OCI-LY7 (cell line): ENCODE results near the gene TRIM16. TPM values are rescaled to one million over a fixed set of nuclear protein-coding genes. Genes with fewer than 3 reads are reported as not detected.
"Not testable (repeated sequence)": the region's sequence is repeated elsewhere in the genome, so short reads cannot be mapped to it uniquely, and the experiment has no call there.

Experiments used
- BruUV-seq: library from RNA; stranded (reverse); fragments of 400-500 nt; replicated peaks from 2 replicates; lab custom pipeline; 2021; lab: Mats Ljungman, UMichigan
- CTCF ChIA-PET: fragments of 300-600 bp; sonication (Branson Sonifier 250); formaldehyde crosslinking; loops from one replicate; lab custom pipeline; 2022; ENCODE audit warnings: antibody characterized with exemption; ENCODE audit not compliant: unreplicated experiment; lab: Charles Lee
- POLR2A ChIA-PET: fragments of 300-600 bp; sonication (Branson Sonifier 250); formaldehyde crosslinking; loops from one replicate; lab custom pipeline; 2022; ENCODE audit warnings: antibody characterized with exemption; lab: Charles Lee
- DNase-seq: peaks from one replicate; pipeline ENCODE4 v3.0.0-alpha.2; 2015; ENCODE audit warnings: low spot score
- H2AFZ ChIP-seq: fragments of 200-600 bp; sonication (generic), shearing (Covaris generic); 2 replicates; pipeline ENCODE4 v1.6.1; 2014; ENCODE audit warnings: mild to moderate bottlenecking, antibody characterized with exemption, low read length, moderate library complexity
- H3K27ac ChIP-seq: fragments of 200-600 bp; sonication (generic); 2 replicates; pipeline ENCODE4 v1.5.1; 2014; ENCODE audit warnings: mixed run types, low read depth, mild to moderate bottlenecking, moderate library complexity, low read length, inconsistent platforms; ENCODE audit not compliant: poor library complexity, severe bottlenecking
- H3K36me3 ChIP-seq: fragments of 200-600 bp; sonication (generic); 2 replicates; pipeline ENCODE4 v1.6.1; 2014; ENCODE audit warnings: mild to moderate bottlenecking, antibody characterized with exemption, low read length, moderate library complexity, mixed read lengths; ENCODE audit not compliant: insufficient read depth
- H3K4me1 ChIP-seq: fragments of 200-600 bp; sonication (generic); 2 replicates; pipeline ENCODE4 v1.5.1; 2014; ENCODE audit warnings: mild to moderate bottlenecking, low read length; ENCODE audit not compliant: insufficient read depth, poor library complexity, severe bottlenecking
- H3K4me2 ChIP-seq: fragments of 200-600 bp; sonication (generic); 2 replicates; pipeline ENCODE4 v1.6.1; 2014; ENCODE audit warnings: mild to moderate bottlenecking, low read length
- H3K4me3 ChIP-seq: fragments of 200-600 bp; sonication (generic); 2 replicates; pipeline ENCODE4 v1.5.1; 2014; ENCODE audit warnings: mild to moderate bottlenecking, low read depth, low read length; ENCODE audit not compliant: poor library complexity, severe bottlenecking
- H3K79me2 ChIP-seq: fragments of 200-600 bp; sonication (generic); 2 replicates; pipeline ENCODE4 v1.6.1; 2016; ENCODE audit warnings: low read depth, mild to moderate bottlenecking, low read length, moderate library complexity, mixed read lengths; ENCODE audit not compliant: insufficient read depth
- H3K9me2 ChIP-seq: fragments of 200-600 bp; sonication (generic); 2 replicates; pipeline ENCODE4 v1.6.1; 2016; ENCODE audit warnings: mild to moderate bottlenecking, low read length, mixed read lengths; ENCODE audit not compliant: insufficient read depth
- H3K9me3 ChIP-seq: fragments of 200-600 bp; sonication (generic); 2 replicates; pipeline ENCODE4 v1.6.1; 2014; ENCODE audit warnings: mild to moderate bottlenecking, mixed run types, low read length, mixed read lengths
- H4K20me1 ChIP-seq: fragments of 200-600 bp; sonication (generic); 2 replicates; pipeline ENCODE4 v1.6.1; 2014; ENCODE audit warnings: mild to moderate bottlenecking, antibody characterized with exemption, low read length, moderate library complexity, mixed read lengths; ENCODE audit not compliant: insufficient read depth
- intact Hi-C: fragments of 100-400 bp; cut with micrococcal nuclease; formaldehyde crosslinking; loops from one replicate; pipeline ENCODE4 v1.10.0; 2022; ENCODE audit not compliant: unreplicated experiment
- total RNA-seq, 2 experiments: library from RNA; depleted of rRNA in 1 of 2; stranded (reverse); fragments of >200 nt in 1 of 2; shearing (Covaris generic) in 1 of 2; gene quantifications; 2 replicates each; pipeline ENCODE4 v1.2.3, GENCODE V29; 2014 to 2022

Gene TRIM16
- total RNA-seq, 2 experiments from 2014 or later: 13.2 to 13.8 TPM

DNA sequence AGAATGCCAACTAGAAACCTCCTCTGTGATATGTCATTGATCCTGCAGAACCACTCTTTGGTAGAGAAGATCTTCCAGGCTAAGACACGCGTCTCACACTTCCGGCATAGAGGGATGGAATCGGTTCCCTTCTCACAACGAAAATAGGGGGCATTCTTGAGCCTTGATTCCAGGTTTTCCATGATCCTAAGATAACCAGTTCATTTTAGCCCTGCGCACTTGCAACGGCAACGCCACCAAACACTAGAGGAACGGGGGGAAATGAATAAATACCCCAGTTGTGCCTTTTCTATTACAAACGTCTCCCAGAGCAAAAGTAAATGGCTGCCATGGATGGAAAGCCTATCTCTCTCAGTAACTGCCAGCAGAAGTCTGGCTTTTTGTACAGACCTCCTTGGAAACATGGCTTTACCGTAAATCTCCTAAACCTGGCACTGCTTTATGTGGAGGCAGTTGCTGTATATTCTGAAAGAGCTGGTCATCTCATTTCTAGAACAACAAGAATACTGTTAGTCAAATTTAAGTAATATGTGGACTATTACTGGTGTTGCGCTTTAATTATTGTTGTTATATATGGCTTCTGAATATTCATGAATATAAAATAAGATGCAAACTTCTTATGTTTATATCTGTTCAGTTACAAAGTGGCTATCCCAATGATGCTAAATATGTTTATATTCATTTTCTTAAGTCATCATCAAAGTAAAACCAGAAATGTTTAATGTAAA is 64.6 kb downstream of the TRIM16 start, which contains the start of gene FBXW10B:
TSS of gene FBXW10B (minus strand) at position 374 of the 728 bp plus-strand sequence. CDS start at position 182, 192 bp downstream.
- H3K9me3 ChIP-seq, POLR2A ChIA-PET, H3K36me3 ChIP-seq, H3K4me1 ChIP-seq, H3K4me3 ChIP-seq, BruUV-seq, H3K79me2 ChIP-seq, DNase-seq, H3K9me2 ChIP-seq, H2AFZ ChIP-seq, H3K4me2 ChIP-seq, H3K27ac ChIP-seq, CTCF ChIA-PET, H4K20me1 ChIP-seq, intact Hi-C loops: not testable (repeated sequence)

DNA sequence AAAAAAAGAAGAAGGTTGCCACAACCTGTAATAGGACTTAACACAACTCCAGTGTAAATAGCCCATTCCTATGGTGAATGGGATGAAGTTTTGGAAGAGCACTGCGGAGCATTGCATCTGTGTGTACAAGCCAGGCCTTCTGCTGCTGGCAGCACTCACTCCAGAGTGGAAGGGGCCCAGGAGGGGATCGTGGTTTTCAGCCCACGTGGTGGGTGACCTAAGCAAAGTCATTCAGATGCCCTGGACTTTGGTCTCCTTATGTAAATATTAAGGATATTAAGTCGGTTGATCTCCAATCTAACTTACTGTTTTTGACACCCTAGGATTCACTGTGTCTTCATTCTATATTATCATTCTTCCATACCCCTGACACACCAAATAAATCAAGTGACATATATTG is 67.3 kb downstream of the TRIM16 start:
- DNase-seq, H3K27ac ChIP-seq, H3K36me3 ChIP-seq, H3K79me2 ChIP-seq, H3K4me1 ChIP-seq, H3K9me2 ChIP-seq, BruUV-seq, intact Hi-C loops, POLR2A ChIA-PET, H3K4me2 ChIP-seq, H3K4me3 ChIP-seq, H3K9me3 ChIP-seq, CTCF ChIA-PET, H2AFZ ChIP-seq, H4K20me1 ChIP-seq: not testable (repeated sequence)

DNA sequence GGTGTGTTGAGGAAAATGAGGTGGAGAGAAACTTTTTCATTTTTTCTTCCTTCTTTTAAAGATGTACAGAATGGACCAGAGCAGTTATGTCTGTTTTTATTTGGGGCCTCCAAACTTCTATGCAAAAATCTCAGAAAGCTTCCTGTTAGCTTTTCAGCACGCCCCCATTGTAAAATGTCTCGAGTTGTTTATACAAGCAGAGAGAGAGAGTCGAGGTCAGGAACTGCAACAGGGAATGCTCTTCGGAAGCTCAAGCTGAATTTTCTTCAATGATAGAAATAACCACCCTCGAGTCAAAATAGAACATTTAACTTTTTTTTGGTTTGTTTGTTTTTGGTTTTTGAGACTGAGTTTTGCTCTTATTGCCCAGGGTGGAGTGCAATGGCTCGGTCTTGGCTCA is 68.3 kb downstream of the TRIM16 start:
- CTCF ChIA-PET, H2AFZ ChIP-seq, H3K36me3 ChIP-seq, H3K4me2 ChIP-seq, H3K9me2 ChIP-seq, POLR2A ChIA-PET, H3K27ac ChIP-seq, intact Hi-C loops, H3K79me2 ChIP-seq, H3K9me3 ChIP-seq, H3K4me1 ChIP-seq, H4K20me1 ChIP-seq, DNase-seq, H3K4me3 ChIP-seq, BruUV-seq: not testable (repeated sequence)

DNA sequence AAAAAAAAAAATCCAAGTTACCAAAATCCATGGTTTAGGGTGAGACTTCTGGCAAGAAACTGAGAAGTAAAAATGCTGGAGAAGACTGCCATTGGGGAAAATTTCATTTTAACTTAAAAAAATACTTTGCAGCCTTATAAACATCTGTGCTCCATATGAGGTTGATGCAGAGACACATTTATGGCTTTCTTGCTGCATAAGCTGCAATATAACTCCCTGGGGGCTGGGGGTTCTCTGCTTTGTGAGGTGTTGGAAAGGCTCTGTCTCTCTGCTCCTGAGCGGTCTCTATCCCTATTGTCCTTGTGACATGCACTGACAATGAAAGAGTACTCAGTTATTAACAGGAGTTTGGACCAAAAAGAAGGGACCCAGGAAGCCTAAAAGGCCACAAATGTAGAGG is 71.0 kb downstream of the TRIM16 start:
- H4K20me1 ChIP-seq, H3K4me1 ChIP-seq, H3K36me3 ChIP-seq, CTCF ChIA-PET, H3K27ac ChIP-seq, H2AFZ ChIP-seq, H3K9me2 ChIP-seq, H3K4me2 ChIP-seq, DNase-seq, BruUV-seq, H3K9me3 ChIP-seq, H3K4me3 ChIP-seq, H3K79me2 ChIP-seq, POLR2A ChIA-PET, intact Hi-C loops: not testable (repeated sequence)

DNA sequence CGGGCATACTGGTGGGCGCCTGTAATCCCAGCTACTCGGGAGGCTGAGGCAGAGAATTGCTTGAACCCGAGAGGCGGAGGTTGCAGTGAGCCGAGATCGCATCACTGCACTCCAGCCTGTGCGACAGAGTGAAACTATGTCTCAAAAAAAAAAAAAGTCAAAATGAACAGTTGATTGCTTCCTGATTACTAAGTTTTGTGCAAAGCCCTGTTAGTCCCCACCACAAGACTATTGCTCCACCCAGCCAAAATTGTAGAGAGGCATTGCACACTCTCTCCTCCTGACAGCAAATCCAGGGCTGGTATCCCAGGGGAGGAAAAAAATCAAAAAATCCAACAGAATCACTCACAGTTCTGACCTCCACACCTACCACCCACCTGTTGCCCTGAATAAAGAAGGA is 91.2 kb downstream of the TRIM16 start:
- CTCF ChIA-PET, H3K79me2 ChIP-seq, H2AFZ ChIP-seq, H3K27ac ChIP-seq, intact Hi-C loops, POLR2A ChIA-PET, H3K4me2 ChIP-seq, H4K20me1 ChIP-seq, BruUV-seq, H3K4me3 ChIP-seq, H3K9me3 ChIP-seq, H3K9me2 ChIP-seq, H3K36me3 ChIP-seq, DNase-seq: not testable (repeated sequence)
- peaks cover 27% of the 10 kb centered on the region for H3K4me1 ChIP-seq

DNA sequence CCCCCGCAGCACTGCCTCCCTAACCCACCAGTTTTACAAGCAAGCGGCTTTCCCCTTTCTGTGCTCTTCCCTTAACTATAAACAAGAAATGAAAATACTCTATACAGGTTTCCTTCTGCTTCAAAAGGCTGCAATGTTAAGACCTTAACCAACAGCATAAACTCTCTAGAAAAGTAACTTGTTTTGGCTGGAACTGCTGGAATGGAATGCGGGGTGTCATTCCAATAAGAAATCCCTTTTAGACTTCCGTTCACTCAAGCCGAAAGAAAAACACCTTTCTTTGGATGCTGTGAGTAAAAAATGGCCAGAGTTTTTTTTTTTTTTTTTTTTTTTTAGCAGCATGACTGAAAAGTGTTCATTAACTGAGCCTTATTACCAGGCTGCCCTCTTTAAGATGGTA is 92.1 kb downstream of the TRIM16 start:
- POLR2A ChIA-PET: interaction anchor here (0.7 kb wide), 1 partner anchor 18 kb away, joined by 5 read pairs; no protein-coding TSS in a partner anchor
- CTCF ChIA-PET, BruUV-seq, DNase-seq, H3K79me2 ChIP-seq, H3K27ac ChIP-seq, H3K9me3 ChIP-seq, H2AFZ ChIP-seq, H3K4me3 ChIP-seq, H3K9me2 ChIP-seq, H3K36me3 ChIP-seq, H3K4me2 ChIP-seq, intact Hi-C loops, H4K20me1 ChIP-seq: not testable (repeated sequence)
- peaks cover 30% of the 10 kb centered on the region for H3K4me1 ChIP-seq
